ENCODE measurements around the gene SOD2.
"Not testable (repeated sequence)": the region's sequence is repeated elsewhere in the genome, so short reads cannot be mapped to it uniquely, and the experiment has no call there.

Gene SOD2

GRCh38 chr6:159716247-159717096 is 23.4 kb upstream of the SOD2 start:
- DNase-seq (ENCODE audit: low spot score): peak; percentile 86

GRCh38 chr6:159715605-159716004 is 22.6 kb upstream of the SOD2 start:
- no peak for DNase-seq (ENCODE audit: low spot score)

- DNase-seq (ENCODE audit: low spot score): no peak
Measured at GRCh38 chr6:159715166-159715565, 22.1 kb upstream of the SOD2 start.

GRCh38 chr6:159714404-159714803 is 21.4 kb upstream of the SOD2 start:
- DNase-seq (ENCODE audit: low spot score): no peak

- DNase-seq (ENCODE audit: low spot score): no peak
Measured at GRCh38 chr6:159713984-159714383, 20.9 kb upstream of the SOD2 start.

GRCh38 chr6:159712389-159712788 is 19.3 kb upstream of the SOD2 start:
- not testable (repeated sequence) for DNase-seq (ENCODE audit: low spot score)

- DNase-seq (ENCODE audit: low spot score): not testable (repeated sequence)
Measured at GRCh38 chr6:159710603-159711002, 17.6 kb upstream of the SOD2 start.

GRCh38 chr6:159701413-159701999 is 8.5 kb upstream of the SOD2 start:
- DNase-seq (ENCODE audit: low spot score): peak; percentile 82

- DNase-seq (ENCODE audit: low spot score): peak; percentile 9
Measured at GRCh38 chr6:159700970-159701369, 7.9 kb upstream of the SOD2 start.

- DNase-seq (ENCODE audit: low spot score): peak; percentile 27
Measured at GRCh38 chr6:159695984-159696383, 2.9 kb upstream of the SOD2 start.

- no peak for DNase-seq (ENCODE audit: low spot score)
Measured at GRCh38 chr6:159693894-159694545, 979 bp upstream of the SOD2 start.

- DNase-seq (ENCODE audit: low spot score): peak; percentile 41
Measured at GRCh38 chr6:159692303-159693127, 526 bp downstream of the SOD2 start.

GRCh38 chr6:159691963-159692287 is 1.1 kb downstream of the SOD2 start:
- no peak for DNase-seq (ENCODE audit: low spot score)

GRCh38 chr6:159691133-159691962 is 1.7 kb downstream of the SOD2 start:
- DNase-seq (ENCODE audit: low spot score): peak; percentile 77

GRCh38 chr6:159690135-159690534 is 2.9 kb downstream of the SOD2 start:
- not testable (repeated sequence) for DNase-seq (ENCODE audit: low spot score)

GRCh38 chr6:159689001-159689400 is 4.0 kb downstream of the SOD2 start:
- DNase-seq (ENCODE audit: low spot score): no peak

GRCh38 chr6:159688266-159688905 is 4.7 kb downstream of the SOD2 start:
- DNase-seq (ENCODE audit: low spot score): no peak

GRCh38 chr6:159687341-159687740 is 5.7 kb downstream of the SOD2 start:
- DNase-seq (ENCODE audit: low spot score): no peak

GRCh38 chr6:159686703-159687102 is 6.3 kb downstream of the SOD2 start:
- no peak for DNase-seq (ENCODE audit: low spot score)

GRCh38 chr6:159686040-159686439 is 7.0 kb downstream of the SOD2 start:
- DNase-seq (ENCODE audit: low spot score): no peak

- no peak for DNase-seq (ENCODE audit: low spot score)
Measured at GRCh38 chr6:159684013-159684304, 9.1 kb downstream of the SOD2 start.

All from GM03348 (cell line).